ENCODE measurements around the gene MTUS2.

MTUS2 gene

GRCh38 chr13:29536853-29537252 is 716.7 kb downstream of the MTUS2 start:
- DNase-seq: no peak

GRCh38 chr13:29537736-29538651 is 717.9 kb downstream of the MTUS2 start:
- no peak for DNase-seq

GRCh38 chr13:29538652-29539040 is 718.5 kb downstream of the MTUS2 start:
- no peak for DNase-seq

GRCh38 chr13:29539856-29540255 is 719.7 kb downstream of the MTUS2 start:
- no peak for DNase-seq

GRCh38 chr13:29540334-29540733 is 720.2 kb downstream of the MTUS2 start:
- no peak for DNase-seq

- DNase-seq: no peak
Measured at GRCh38 chr13:29540799-29541198, 720.7 kb downstream of the MTUS2 start.

GRCh38 chr13:29541400-29541799 is 721.3 kb downstream of the MTUS2 start:
- DNase-seq: no peak

GRCh38 chr13:29542381-29542780 is 722.2 kb downstream of the MTUS2 start:
- no peak for DNase-seq

GRCh38 chr13:29543230-29544215 is 723.4 kb downstream of the MTUS2 start:
- DNase-seq: no peak

GRCh38 chr13:29545988-29546387 is 725.8 kb downstream of the MTUS2 start:
- no peak for DNase-seq

- no peak for DNase-seq
Measured at GRCh38 chr13:29546662-29547061, 726.5 kb downstream of the MTUS2 start.

GRCh38 chr13:29547153-29547552 is 727.0 kb downstream of the MTUS2 start:
- no peak for DNase-seq

GRCh38 chr13:29548722-29549121 is 728.6 kb downstream of the MTUS2 start:
- no peak for DNase-seq

- no peak for DNase-seq
Measured at GRCh38 chr13:29550430-29550988, 730.4 kb downstream of the MTUS2 start.

- no peak for DNase-seq
Measured at GRCh38 chr13:29551214-29551613, 731.1 kb downstream of the MTUS2 start.
